Measurements from ENCODE around the gene SUPT6H.

SUPT6H gene

GRCh38 chr17:28661635-28662526 is at the start of gene SUPT6H, which contains the start of gene SDF2:
Gene SUPT6H (plus strand): TSS chr17:28662205. CDS start chr17:28673402, 11,197 bp downstream.
Gene SDF2 (minus strand): TSS chr17:28661906. CDS start chr17:28661876, 30 bp downstream.
- peaks cover 4% of the 10 kb centered on the region for H3K9me3 ChIP-seq (ENCODE audit: low read length)
- peaks cover 11% of the 10 kb centered on the region for H3K4me1 ChIP-seq (ENCODE audit: insufficient read depth, low read length)
- H3K4me3 ChIP-seq (ENCODE audit: low read length) = peak within 1 kb of the TSS; percentile 83
- H3K27me3 ChIP-seq (ENCODE audit: insufficient read depth, low read length) = no peaks in the 10 kb centered on the region
- peak within 1 kb of the TSS; percentile 87 for H2AFZ ChIP-seq (ENCODE audit: low read depth, low read length)
- peaks cover 23% of the 10 kb centered on the region for H3K36me3 ChIP-seq (ENCODE audit: insufficient read depth, low read length)

GRCh38 chr17:28612531-28612930 is 49.5 kb upstream of the SUPT6H start:
- Histone ChIP-seq H3K4me3 (ENCODE audit: low read length) (no peak overlapping the region), H3K4me1 (ENCODE audit: insufficient read depth, low read length) (no peaks in the 10 kb centered on the region), H2AFZ (ENCODE audit: low read depth, low read length) (no peak overlapping the region), H3K36me3 (ENCODE audit: insufficient read depth, low read length) (peaks cover 80% of the 10 kb centered on the region), H3K27me3 (ENCODE audit: insufficient read depth, low read length) (no peaks in the 10 kb centered on the region), H3K9me3 (ENCODE audit: low read length) (no peaks in the 10 kb centered on the region)

- H3K27me3 ChIP-seq (ENCODE audit: insufficient read depth, low read length) = no peaks in the 10 kb centered on the region
- H3K4me1 ChIP-seq (ENCODE audit: insufficient read depth, low read length) = no peaks in the 10 kb centered on the region
- H2AFZ ChIP-seq (ENCODE audit: low read depth, low read length) = no peak overlapping the region
- peaks cover 84% of the 10 kb centered on the region for H3K36me3 ChIP-seq (ENCODE audit: insufficient read depth, low read length)
- no peaks in the 10 kb centered on the region for H3K9me3 ChIP-seq (ENCODE audit: low read length)
- no peak overlapping the region for H3K4me3 ChIP-seq (ENCODE audit: low read length)
These were observed 48.8 kb upstream of the SUPT6H start for GRCh38 chr17:28612936-28613872.

- Histone ChIP-seq H3K27me3 (ENCODE audit: insufficient read depth, low read length) (no peaks in the 10 kb centered on the region), H3K36me3 (ENCODE audit: insufficient read depth, low read length) (peaks cover 90% of the 10 kb centered on the region), H3K4me1 (ENCODE audit: insufficient read depth, low read length) (no peaks in the 10 kb centered on the region), H3K4me3 (ENCODE audit: low read length) (no peak within 1 kb of the TSS), H3K9me3 (ENCODE audit: low read length) (no peaks in the 10 kb centered on the region), H2AFZ (ENCODE audit: low read depth, low read length) (no peak within 1 kb of the TSS)
These were observed 48.0 kb upstream of the SUPT6H start, which contains the start of gene RSKR for GRCh38 chr17:28613931-28614381. Gene RSKR (minus strand): TSS chr17:28614185. CDS start chr17:28614161, 24 bp downstream.

- Histone ChIP-seq H3K4me1 (ENCODE audit: insufficient read depth, low read length) (no peaks in the 10 kb centered on the region), H3K4me3 (ENCODE audit: low read length) (no peak overlapping the region), H3K27me3 (ENCODE audit: insufficient read depth, low read length) (no peaks in the 10 kb centered on the region), H2AFZ (ENCODE audit: low read depth, low read length) (no peak overlapping the region), H3K9me3 (ENCODE audit: low read length) (no peaks in the 10 kb centered on the region), H3K36me3 (ENCODE audit: insufficient read depth, low read length) (peaks cover 95% of the 10 kb centered on the region)
These were observed 46.6 kb upstream of the SUPT6H start for GRCh38 chr17:28615260-28615940.

- Histone ChIP-seq H3K4me1 (ENCODE audit: insufficient read depth, low read length) (no peaks in the 10 kb centered on the region), H2AFZ (ENCODE audit: low read depth, low read length) (no peak overlapping the region), H3K27me3 (ENCODE audit: insufficient read depth, low read length) (no peaks in the 10 kb centered on the region), H3K4me3 (ENCODE audit: low read length) (no peak overlapping the region), H3K9me3 (ENCODE audit: low read length) (no peaks in the 10 kb centered on the region), H3K36me3 (ENCODE audit: insufficient read depth, low read length) (peaks cover 95% of the 10 kb centered on the region)
These were observed 45.7 kb upstream of the SUPT6H start for GRCh38 chr17:28616281-28616680.

- Histone ChIP-seq H3K36me3 (ENCODE audit: insufficient read depth, low read length) (peaks cover 96% of the 10 kb centered on the region), H3K27me3 (ENCODE audit: insufficient read depth, low read length) (no peaks in the 10 kb centered on the region), H3K9me3 (ENCODE audit: low read length) (no peaks in the 10 kb centered on the region), H2AFZ (ENCODE audit: low read depth, low read length) (no peak overlapping the region), H3K4me1 (ENCODE audit: insufficient read depth, low read length) (no peaks in the 10 kb centered on the region), H3K4me3 (ENCODE audit: low read length) (no peak overlapping the region)
These were observed 43.5 kb upstream of the SUPT6H start for GRCh38 chr17:28618464-28618863.

- H3K27me3 ChIP-seq (ENCODE audit: insufficient read depth, low read length) = no peaks in the 10 kb centered on the region
- peaks cover 96% of the 10 kb centered on the region for H3K36me3 ChIP-seq (ENCODE audit: insufficient read depth, low read length)
- H3K9me3 ChIP-seq (ENCODE audit: low read length) = no peaks in the 10 kb centered on the region
- no peak overlapping the region for H3K4me3 ChIP-seq (ENCODE audit: low read length)
- no peaks in the 10 kb centered on the region for H3K4me1 ChIP-seq (ENCODE audit: insufficient read depth, low read length)
- no peak overlapping the region for H2AFZ ChIP-seq (ENCODE audit: low read depth, low read length)
These were observed 42.0 kb upstream of the SUPT6H start for GRCh38 chr17:28620010-28620409.

GRCh38 chr17:28622186-28622585 is 39.8 kb upstream of the SUPT6H start:
- peaks cover 92% of the 10 kb centered on the region for H3K36me3 ChIP-seq (ENCODE audit: insufficient read depth, low read length)
- no peaks in the 10 kb centered on the region for H3K4me1 ChIP-seq (ENCODE audit: insufficient read depth, low read length)
- H2AFZ ChIP-seq (ENCODE audit: low read depth, low read length) = no peak overlapping the region
- H3K27me3 ChIP-seq (ENCODE audit: insufficient read depth, low read length) = no peaks in the 10 kb centered on the region
- H3K9me3 ChIP-seq (ENCODE audit: low read length) = no peaks in the 10 kb centered on the region
- H3K4me3 ChIP-seq (ENCODE audit: low read length) = no peak overlapping the region

GRCh38 chr17:28623696-28624095 is 38.3 kb upstream of the SUPT6H start:
- no peaks in the 10 kb centered on the region for H3K9me3 ChIP-seq (ENCODE audit: low read length)
- H3K4me1 ChIP-seq (ENCODE audit: insufficient read depth, low read length) = no peaks in the 10 kb centered on the region
- no peak overlapping the region for H3K4me3 ChIP-seq (ENCODE audit: low read length)
- H3K27me3 ChIP-seq (ENCODE audit: insufficient read depth, low read length) = no peaks in the 10 kb centered on the region
- H3K36me3 ChIP-seq (ENCODE audit: insufficient read depth, low read length) = peaks cover 88% of the 10 kb centered on the region
- H2AFZ ChIP-seq (ENCODE audit: low read depth, low read length) = no peak overlapping the region

GRCh38 chr17:28624148-28624547 is 37.9 kb upstream of the SUPT6H start:
- no peaks in the 10 kb centered on the region for H3K4me1 ChIP-seq (ENCODE audit: insufficient read depth, low read length)
- no peak overlapping the region for H3K4me3 ChIP-seq (ENCODE audit: low read length)
- no peaks in the 10 kb centered on the region for H3K9me3 ChIP-seq (ENCODE audit: low read length)
- no peaks in the 10 kb centered on the region for H3K27me3 ChIP-seq (ENCODE audit: insufficient read depth, low read length)
- peaks cover 86% of the 10 kb centered on the region for H3K36me3 ChIP-seq (ENCODE audit: insufficient read depth, low read length)
- H2AFZ ChIP-seq (ENCODE audit: low read depth, low read length) = no peak overlapping the region

- H3K4me1 ChIP-seq (ENCODE audit: insufficient read depth, low read length) = no peaks in the 10 kb centered on the region
- H3K36me3 ChIP-seq (ENCODE audit: insufficient read depth, low read length) = peaks cover 83% of the 10 kb centered on the region
- H3K27me3 ChIP-seq (ENCODE audit: insufficient read depth, low read length) = no peaks in the 10 kb centered on the region
- H2AFZ ChIP-seq (ENCODE audit: low read depth, low read length) = no peak overlapping the region
- H3K9me3 ChIP-seq (ENCODE audit: low read length) = no peaks in the 10 kb centered on the region
- no peak overlapping the region for H3K4me3 ChIP-seq (ENCODE audit: low read length)
These were observed 35.2 kb upstream of the SUPT6H start for GRCh38 chr17:28626818-28627217.
